HepG2 (cell line): Measurements from ENCODE around the gene ANKLE1. TPM values are rescaled to one million over a fixed set of nuclear protein-coding genes. Genes with fewer than 3 reads are reported as not detected.

Source experiments
- ATF3 ChIP-seq: sonication (generic); formaldehyde crosslinking; IDR thresholded peaks from 2 replicates; pipeline ENCODE4 v1.4.0; 2020; ENCODE audit warnings: missing genetic modification reagents
- LCORL ChIP-seq, 2 experiments: fragments of 450-650 bp in 1 of 2; sonication (generic) in 1 of 2; formaldehyde crosslinking in 1 of 2; IDR thresholded peaks; 2 replicates each; pipeline versions ENCODE4 v1.5.0 to v1.6.1; 2017 to 2020; ENCODE audit warnings: antibody characterized with exemption in 1 of 2, missing genetic modification reagents in 1 of 2
- SAP130 ChIP-seq: IDR thresholded peaks from 2 replicates; pipeline ENCODE4 v1.6.1; 2016; ENCODE audit warnings: low read depth
- THAP7 ChIP-seq: sonication (generic); formaldehyde crosslinking; IDR thresholded peaks from 2 replicates; pipeline ENCODE4 v1.8.1; 2023; ENCODE audit warnings: mild to moderate bottlenecking, missing genetic modification reagents
- ZFX ChIP-seq: sonication (generic); formaldehyde crosslinking; IDR thresholded peaks from 2 replicates; pipeline ENCODE4 v1.4.0; 2020; ENCODE audit warnings: mild to moderate bottlenecking, low read depth, missing genetic modification reagents, moderate library complexity
- ZNF24 ChIP-seq: fragments of 450-650 bp; IDR thresholded peaks from 2 replicates; pipeline ENCODE4 v1.6.1; 2017; ENCODE audit warnings: antibody characterized with exemption, mild to moderate bottlenecking
- ZNF263 ChIP-seq: sonication (generic); formaldehyde crosslinking; IDR thresholded peaks from 2 replicates; pipeline ENCODE4 v1.4.0; 2020; ENCODE audit warnings: missing genetic modification reagents
- ZNF792 ChIP-seq: IDR thresholded peaks from 2 replicates; pipeline ENCODE4 v1.6.1; 2016
- ZNF878 ChIP-seq: sonication (generic); formaldehyde crosslinking; IDR thresholded peaks from 2 replicates; pipeline ENCODE4 v1.8.1; 2023; ENCODE audit warnings: mild to moderate bottlenecking, missing genetic modification reagents, moderate library complexity
- polyA plus RNA-seq, 8 experiments: library from polyadenylated mRNA; depleted of rRNA in 3 of 8; stranded (reverse) in 7 of 8; unstranded in 1 of 8; fragments of >200 nt; fragmentation: Illumina TruSeq in 4 of 8; extraction: Trizol in 4 of 8; gene quantifications; 2 replicates each; pipeline versions ENCODE4 v1.2.1 to v1.2.3, GENCODE V29; 2011 to 2016; ENCODE audit warnings: low read depth in 4 of 8, missing spikeins in 1 of 8, mixed read lengths in 1 of 8; ENCODE audit not compliant: insufficient read depth in 1 of 8
- total RNA-seq, 5 experiments: library from RNA; depleted of rRNA; stranded (reverse); fragments of >200 nt; fragmentation: Illumina TruSeq; extraction: Trizol; gene quantifications; 2 replicates each; pipeline ENCODE4 v1.2.3, GENCODE V29; 2016; ENCODE audit warnings: low read depth in 1 of 5
- TF ChIP-seq, protein P1 (sequence below): sonication (generic); formaldehyde crosslinking; IDR thresholded peaks from 2 replicates; pipeline ENCODE4 v1.5.0; 2020; ENCODE audit warnings: mild to moderate bottlenecking, low read depth, missing genetic modification reagents, borderline replicate concordance
- TF ChIP-seq, protein P2 (sequence below): sonication (generic); formaldehyde crosslinking; IDR thresholded peaks from 2 replicates; pipeline ENCODE4 v1.9.0; 2022; ENCODE audit warnings: low read depth, missing genetic modification reagents

ANKLE1 gene
- total and polyA plus RNA-seq, 2 of the 13 experiments (the other 11 are each of a cell fraction or from before 2014, with no cell fraction given), result 0.69 to 1.5 TPM

GRCh38 chr19:17243211-17243829, 38.4 kb upstream of the ANKLE1 start (continued):
- TF ChIP-seq, protein P1, sequence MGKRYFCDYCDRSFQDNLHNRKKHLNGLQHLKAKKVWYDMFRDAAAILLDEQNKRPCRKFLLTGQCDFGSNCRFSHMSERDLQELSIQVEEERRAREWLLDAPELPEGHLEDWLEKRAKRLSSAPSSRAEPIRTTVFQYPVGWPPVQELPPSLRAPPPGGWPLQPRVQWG (CRISPR knock-in tag), result no peak
- TF ChIP-seq, protein P2, sequence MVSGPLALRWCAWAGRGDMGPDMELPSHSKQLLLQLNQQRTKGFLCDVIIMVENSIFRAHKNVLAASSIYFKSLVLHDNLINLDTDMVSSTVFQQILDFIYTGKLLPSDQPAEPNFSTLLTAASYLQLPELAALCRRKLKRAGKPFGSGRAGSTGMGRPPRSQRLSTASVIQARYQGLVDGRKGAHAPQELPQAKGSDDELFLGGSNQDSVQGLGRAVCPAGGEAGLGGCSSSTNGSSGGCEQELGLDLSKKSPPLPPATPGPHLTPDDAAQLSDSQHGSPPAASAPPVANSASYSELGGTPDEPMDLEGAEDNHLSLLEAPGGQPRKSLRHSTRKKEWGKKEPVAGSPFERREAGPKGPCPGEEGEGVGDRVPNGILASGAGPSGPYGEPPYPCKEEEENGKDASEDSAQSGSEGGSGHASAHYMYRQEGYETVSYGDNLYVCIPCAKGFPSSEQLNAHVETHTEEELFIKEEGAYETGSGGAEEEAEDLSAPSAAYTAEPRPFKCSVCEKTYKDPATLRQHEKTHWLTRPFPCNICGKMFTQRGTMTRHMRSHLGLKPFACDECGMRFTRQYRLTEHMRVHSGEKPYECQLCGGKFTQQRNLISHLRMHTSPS (CRISPR knock-in tag), result no peak
- TF ChIP-seq LCORL (IDR thresholded peaks at IDR 0.05) (no peak), LCORL (CRISPR knock-in tag; IDR thresholded peaks at IDR 0.05) (peak; percentile 8; the same call in 1 of the 2 replicates), SAP130 (CRISPR knock-in tag) (no peak; the same call in none of the 2 replicates), ZNF263 (CRISPR knock-in tag) (peak; percentile 56; the same call in 1 of the 2 replicates), ZNF878 (CRISPR knock-in tag) (peak; percentile 5; the same call in 1 of the 2 replicates), ATF3 (CRISPR knock-in tag) (no peak), ZFX (peak; percentile 48; the same call in 1 of the 2 replicates), THAP7 (CRISPR knock-in tag) (0 out of 2 replicates have a peak, but pooled peaks have one; percentile 67), ZNF24 (no peak), ZNF792 (no peak)
